ENCODE results near the gene SELP.

The SELP gene

DNA sequence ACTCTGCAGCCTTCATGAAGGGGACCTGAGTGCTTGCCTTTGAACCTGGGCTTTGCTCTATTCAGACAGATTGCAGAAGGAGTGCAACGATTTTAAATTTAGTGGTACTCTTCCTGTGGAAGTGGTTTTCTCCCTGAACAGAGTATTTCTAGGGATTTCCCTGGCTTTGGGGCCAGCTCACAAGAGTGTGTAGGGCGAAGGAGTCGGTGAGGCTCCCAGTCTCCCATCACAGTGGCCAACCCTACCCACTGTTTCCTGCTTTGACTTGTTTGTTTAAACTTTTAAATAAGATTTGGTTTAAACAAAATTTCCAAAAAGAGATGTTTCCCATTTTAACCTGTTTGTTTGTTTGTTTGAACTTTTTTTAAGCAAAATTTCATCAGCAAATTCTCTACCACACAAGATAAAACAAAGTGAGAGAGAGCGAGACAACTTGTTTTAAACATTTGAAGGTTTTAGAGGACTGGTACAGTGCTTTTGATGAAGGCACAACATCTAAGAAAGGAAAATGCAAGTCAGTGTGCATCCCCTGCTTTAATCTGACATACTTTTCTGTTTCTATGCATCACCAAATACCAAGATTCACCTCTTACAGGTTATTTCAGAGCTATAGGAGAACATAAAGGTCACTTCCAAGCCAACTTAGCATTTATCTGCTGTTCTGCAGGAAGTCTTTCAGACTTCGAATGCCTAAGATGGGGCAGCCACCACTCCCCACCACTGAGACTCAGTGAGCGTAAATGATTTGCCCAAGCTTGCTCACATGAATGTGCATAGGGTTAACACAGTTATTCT lies 6.6 kb downstream of the SELP start:
- DNase-seq: no peak

DNA sequence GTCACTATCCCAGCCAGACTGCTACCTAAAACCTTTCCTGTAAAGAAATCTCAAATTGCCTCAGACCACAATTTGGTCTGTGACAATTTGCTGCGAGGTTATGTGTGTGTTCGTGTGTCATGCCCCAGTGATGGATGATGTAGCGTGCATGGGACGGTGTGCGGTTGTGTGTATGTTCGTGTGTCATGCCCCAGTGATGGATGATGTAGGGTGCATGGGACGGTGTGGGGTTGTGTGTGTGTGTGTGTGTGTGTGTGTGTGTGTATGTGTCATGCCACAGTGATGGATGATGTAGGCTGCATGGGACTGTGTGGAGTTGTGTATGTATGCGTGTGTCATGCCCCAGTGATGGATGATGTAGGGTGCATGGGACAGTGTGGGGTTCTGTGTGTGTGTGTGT lies 9.4 kb downstream of the SELP start:
- DNase-seq: no peak

DNA sequence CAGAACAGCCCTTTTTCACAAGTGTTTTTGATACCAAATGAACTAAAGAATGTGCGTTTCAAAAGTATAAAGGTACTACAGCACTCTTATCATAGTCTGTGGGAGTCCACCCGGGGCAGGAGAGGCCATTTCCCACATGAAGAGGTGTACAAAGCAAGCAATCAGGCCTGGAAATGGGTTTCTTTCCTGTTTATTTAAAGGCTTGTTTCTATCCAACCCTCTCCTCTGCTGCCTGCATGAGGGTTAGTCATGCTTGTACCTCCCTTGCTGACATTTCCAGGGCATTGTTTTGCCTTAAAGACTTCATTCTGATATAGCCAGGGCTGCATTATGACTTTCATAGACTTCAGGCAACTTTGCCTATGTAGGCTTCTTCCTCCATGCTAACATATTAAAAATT lies 11.6 kb downstream of the SELP start:
- DNase-seq: no peak

DNA sequence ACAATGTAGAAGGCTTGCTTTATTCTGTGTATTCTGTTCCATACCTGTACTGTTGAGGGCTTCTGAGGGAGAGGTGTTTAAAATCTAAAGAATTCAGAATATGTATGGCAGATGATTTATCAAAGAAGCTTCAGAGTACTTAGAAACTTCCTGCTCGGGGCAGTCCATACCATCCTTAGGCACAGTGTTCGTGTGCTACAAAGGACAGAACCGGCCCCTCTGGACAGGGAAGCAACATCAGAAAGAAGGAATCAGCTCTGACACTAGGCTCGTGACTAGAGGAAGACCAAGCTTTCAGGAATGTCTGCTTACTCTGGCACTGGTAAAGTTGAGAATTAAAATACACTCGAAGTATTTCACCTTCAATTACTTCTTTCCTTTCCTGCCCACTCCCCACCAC lies 14.1 kb downstream of the SELP start:
- no peak for DNase-seq

DNA sequence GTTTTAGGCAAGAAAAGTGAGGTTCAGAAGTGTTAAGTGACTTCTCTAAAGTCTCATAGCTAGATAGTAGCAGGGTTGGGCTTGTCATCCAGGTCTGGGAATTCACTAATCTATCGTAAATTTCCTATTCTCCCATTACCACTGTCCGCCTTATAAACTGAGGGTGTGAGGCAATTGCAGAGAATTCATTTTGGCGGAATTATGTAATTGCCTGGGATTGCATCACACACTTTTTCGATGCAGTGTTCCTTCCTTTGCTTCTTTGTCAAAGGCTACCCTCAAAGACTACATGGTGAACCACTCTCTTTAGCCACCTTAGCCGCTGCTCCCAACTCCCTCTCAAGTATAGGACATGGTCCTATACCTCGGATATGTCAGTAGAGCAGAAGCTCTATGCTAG lies 19.1 kb downstream of the SELP start:
- no peak for DNase-seq

DNA sequence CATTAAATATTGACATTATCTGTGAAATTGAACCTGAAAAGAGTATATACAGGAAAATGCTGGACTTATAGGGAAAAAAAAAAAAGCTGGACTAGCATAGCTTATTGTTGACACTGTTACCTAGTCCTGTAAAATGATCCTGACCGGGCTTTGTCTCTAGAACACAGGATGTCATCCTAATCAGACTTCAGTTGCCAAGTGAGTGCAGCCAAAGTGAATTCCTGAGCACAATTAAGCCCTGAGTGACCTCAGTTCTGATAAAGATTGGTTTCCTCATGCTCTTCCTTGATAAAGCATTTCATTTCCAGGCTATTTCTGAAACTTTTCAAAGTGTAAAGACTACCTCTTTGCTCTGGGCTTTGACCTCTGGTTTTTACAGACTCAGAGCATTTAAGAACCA lies 19.8 kb downstream of the SELP start:
- DNase-seq: no peak

DNA sequence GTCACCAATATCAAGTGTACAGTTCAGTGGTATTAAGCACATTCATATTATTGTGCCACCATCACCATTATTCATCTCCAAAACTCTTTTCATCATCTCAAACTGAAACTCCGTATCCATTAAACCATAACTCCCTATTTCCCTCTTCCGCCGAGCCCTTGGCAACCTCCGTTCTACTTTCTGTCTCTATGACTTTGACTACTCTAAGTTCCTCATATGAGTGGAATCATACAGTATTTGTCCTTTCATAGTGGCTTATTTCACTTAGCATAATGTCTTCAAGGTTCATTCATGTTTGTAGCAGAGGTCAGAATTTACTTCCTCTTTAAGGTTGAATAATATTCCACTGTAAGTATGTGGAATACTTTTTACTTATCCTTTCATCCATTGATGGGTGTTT lies 21.7 kb downstream of the SELP start:
- no peak for DNase-seq

DNA sequence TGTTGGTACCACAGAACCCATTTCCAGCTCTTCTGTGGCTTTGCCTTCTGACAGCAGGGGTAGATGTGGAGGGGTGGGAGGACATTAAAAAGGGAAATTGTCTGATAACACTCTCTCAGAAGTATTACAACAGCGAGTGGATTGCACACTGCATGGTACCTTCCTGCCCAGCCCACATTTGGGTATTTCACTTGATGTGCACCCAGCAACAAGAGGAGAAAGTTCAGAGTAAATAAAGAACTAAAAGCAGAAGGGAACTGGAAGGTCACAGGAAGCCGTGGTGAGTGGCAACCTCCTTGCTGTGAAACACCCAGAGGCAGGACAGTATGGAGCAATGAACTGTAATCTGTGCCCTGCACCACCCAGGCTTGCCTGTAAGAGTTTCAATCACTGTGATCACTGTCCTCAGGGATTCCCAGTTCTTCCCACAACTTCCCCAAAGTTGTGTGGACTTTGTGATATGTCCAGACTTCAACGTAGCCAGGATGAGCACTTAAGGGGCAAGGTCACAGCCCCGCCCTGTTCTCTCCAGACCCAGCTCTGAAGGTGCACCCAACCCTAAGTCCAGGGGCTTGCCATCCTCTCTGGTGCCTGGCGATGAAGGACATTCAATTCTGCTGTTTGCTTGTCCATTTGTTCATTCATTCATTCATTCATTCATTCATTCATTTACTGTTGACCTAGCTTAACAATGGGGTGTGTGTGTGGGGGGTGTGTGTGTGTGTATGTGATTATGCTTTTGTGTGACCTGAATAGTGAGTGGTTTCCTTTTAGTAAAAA lies 25.0 kb downstream of the SELP start:
- peak in 7 of 56 donors; percentile 2 to 21 (median 6) for DNase-seq

DNA sequence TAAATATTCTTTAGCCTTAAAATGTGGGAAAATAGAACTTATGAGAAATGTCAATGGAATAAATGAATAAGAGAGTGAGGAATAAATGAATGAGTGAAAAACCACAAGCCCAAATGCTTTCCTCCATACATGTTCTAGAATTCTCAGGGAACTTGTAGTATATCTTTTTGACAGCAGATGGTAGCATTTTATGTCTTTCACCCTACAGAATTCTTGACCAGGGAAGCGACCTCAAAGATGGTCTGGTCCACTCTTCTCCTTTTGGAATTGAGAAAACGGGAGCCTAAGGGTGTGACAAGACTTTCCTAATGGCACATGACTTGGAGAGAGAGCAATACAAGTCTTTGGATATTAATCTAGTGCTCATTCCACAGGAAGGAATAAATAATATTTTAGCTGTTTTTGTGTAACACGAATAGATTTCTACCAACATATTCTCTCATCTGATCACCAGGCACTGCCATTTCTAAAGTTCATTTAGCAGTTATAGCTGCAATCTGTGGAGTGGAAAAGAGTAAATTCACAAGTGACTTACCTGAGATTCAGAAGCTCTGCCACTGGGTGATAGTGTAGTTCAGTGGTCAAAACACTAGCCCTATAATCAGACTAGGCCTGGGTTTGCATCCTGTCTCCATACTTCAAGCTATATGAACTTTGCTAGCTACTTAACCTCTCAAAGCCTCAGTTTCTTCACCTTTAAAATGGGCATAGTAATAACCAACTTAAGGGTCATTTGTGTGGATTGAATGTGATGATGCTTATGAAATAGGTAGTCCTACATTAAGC lies 28.6 kb downstream of the SELP start:
- peak in 2 of 56 donors; percentile 0 to 38 for DNase-seq

DNA sequence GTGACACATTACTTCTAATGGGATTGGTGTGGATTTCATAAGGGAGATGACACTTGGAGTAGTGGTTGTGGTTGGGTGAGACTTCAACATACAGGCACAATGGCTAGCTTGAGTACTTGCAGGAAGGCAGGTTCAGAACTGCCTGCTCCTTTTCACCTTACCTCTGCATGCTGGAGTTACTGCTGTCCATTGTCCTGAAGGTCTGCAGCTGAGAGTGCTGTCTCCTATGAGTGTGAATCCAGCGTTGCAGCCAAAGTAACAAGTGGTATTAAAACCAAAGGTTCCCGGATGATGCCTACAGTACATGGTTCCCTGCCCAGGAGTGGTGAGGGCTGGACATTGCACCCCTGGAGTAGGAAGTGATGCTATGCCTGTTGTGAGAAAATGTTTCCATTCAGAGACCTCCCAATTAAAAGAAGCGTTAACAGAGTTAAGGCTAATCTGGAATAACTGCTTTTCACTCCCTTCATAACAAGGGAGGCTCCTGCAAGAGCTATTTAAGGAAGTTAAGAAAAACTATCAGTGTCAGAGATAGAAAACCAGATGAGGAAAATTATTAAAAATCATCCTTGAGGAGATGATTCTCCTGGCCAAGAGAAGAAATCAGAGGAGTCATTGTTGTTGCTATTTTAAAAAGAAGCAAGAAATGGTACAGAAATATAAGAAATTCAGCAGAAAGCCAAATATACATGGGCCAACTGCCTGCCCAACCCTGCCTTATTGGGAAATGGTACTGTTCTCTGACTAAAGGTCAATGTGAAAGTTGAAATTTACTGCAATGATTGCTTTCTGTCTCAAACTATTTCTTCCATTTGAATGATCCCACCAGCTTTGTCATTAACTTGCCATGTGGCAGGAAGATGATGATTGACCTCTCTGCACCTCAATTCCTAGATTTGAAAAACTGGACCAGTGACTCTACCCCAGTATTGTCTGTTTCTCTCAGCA lies 33.9 kb downstream of the SELP start:
- DNase-seq: no peak

DNA sequence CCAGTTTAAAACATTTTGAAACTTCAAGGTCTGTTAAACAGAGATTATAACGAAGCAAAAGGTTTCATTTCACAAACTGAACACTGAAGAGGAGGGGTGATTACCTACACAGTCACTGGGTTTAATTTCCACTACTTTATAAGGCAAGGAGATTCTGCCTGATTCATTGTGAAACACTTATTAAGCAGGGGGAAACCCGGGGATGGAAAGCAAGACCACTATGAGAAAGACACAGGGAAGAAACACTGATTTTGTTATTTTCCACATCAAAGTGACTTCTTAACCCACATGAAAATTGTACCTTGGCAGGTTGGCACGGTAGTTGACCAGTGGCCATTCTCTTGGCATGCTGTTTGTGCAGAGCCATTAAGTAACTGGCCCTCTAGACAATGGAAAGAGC lies 35.5 kb downstream of the SELP start:
- DNase-seq: no peak

DNA sequence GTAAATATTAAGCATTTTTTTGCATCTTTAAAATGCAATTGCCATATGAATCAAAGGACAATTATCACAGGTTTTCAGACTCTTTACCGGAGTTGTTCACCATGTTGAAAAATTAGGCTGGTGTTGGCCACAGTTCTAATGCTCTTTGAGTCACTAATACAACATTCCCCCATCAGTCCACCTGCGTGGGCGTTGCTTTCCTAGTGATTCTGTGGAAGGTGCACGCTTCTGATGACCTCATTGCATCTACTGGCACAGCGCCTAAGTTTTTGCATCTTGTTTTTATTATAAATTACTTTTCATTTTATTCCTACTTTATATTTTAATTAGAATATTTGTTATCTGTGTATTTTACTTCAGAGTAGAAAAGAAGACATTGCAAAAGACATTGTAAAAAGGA lies 39.0 kb downstream of the SELP start:
- DNase-seq: no peak

DNA sequence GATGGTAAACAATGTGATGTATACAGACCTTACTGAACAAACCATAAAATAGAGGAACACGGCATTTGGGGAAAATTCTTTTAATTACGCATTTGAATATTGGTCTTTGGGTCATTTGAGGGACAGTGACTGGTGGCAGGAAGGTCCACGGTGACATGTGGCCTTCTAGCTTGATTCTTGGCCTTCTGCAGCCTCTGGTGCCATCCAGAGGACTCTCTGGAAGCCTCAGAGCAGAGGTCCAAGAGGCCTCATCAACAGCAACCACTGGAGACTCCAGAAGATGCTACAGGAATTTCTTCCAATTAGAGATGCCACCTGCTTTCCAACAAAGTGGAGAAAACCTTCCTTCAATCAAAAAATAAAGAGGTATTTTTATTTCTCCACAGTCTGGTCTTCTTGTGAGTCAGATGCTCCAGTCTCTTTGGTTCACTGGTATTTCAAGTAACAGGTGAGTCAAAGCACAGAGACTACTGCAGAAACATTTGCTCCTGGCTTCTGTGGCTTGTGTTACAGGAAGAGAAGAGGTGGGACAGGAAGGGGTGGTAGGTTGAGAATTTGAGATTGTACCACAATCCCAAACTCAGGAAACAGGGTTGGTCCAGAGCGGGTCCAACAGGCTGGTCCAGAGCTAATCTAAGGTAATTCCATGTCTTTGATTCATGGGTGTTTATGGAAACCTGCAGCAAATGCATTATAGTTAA lies 41.0 kb downstream of the SELP start:
- no peak for DNase-seq

DNA sequence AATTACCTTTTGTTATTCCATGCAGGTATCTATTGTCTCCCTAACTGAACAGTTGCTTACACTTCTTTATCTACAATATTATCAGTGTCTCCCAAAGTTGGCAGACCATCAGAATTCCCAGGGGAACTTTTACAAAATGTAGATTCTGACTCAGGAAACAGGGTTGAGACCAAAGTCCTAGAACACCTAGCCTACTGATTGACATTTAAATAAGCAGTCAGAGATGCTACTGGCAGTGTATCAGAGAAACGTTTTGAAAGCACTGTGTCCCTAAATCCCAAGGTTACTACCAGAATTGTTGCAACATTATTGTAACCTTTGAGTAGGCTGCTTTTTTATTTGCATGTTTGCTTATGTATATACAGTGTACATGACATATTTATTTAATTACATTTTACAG lies 41.8 kb downstream of the SELP start:
- no peak for DNase-seq

DNA sequence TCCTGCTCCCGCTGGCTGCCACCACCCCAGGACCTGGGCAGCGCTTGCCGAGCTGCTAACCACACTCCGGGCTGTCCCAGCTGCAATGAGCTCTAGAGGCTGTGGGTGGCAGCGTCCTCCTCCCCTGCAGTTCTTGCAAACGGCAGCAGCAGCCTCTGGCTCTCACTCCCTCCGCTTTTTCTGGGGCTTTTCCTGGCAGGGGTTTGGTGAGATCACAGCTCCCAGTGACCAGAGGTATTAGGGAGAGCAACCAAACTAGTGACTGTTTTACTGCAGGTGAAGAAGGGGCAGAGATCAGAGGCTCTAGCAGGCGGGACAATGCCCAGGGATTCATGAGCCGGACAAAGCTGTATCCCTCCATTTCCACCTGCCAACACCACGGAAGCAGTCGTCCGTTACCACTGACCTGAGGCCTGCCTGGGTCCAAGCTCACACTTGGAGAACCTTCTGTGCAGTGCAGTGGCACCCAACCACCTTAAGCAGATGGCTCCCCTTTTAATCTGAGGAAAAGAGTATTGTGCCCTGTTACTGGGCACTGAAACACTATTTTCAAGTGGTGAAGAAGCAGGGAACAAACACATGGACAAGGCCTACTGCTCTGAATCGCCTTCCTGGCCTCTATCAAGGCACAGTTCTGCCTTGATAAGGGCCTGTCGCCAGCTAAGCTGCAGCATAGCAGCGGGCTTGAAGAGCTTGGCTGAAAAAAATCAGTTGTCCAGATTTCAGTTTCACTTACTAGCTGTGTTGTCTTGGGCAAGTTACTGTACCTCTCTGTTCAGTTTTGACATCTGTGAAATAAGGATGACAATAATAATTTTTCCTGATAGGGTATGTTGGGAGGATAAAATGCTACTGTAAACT lies 43.3 kb downstream of the SELP start, which contains the start of gene F5:
F5 (minus strand) TSS at position 87 of the 861 bp plus-strand sequence. CDS start 95 bp downstream, outside the sequence.
- peak in 51 of 56 donors; percentile 2 to 72 (median 30) for DNase-seq

DNA sequence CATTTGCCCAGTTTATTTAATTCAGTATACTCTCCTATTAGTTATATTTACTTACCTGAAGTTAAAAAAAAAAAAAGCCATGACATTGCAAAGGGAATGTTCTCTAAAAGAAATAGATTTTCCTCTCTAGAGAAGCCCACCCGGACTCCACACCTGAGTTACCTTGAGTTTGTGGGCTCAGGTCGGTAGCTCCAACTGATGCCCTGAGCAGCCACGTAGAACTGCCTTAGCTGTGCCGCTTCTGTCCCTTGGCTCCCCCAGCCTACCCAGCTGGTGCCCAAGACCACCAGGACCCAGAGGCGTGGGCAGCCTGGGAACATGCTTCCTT lies 43.9 kb downstream of the SELP start:
- DNase-seq: no peak

DNA sequence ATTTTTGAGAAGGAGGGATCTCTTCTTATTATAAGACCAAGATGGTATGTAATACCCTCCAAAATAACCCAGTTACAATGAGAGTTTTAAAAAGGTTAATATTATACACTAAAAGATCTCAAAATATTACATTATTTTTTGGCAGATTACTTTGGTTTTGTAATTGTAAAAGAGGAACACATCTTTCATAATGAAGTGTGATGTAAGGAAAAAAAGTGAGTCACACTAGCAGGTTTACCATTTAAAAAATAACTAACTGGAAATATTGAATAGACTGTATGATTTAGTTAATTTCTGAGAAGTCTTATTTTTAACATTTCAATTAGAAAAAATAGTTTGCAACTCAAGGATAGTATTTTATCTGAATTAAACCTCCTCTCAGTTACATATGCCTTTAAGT lies 44.7 kb downstream of the SELP start:
- DNase-seq: no peak

DNA sequence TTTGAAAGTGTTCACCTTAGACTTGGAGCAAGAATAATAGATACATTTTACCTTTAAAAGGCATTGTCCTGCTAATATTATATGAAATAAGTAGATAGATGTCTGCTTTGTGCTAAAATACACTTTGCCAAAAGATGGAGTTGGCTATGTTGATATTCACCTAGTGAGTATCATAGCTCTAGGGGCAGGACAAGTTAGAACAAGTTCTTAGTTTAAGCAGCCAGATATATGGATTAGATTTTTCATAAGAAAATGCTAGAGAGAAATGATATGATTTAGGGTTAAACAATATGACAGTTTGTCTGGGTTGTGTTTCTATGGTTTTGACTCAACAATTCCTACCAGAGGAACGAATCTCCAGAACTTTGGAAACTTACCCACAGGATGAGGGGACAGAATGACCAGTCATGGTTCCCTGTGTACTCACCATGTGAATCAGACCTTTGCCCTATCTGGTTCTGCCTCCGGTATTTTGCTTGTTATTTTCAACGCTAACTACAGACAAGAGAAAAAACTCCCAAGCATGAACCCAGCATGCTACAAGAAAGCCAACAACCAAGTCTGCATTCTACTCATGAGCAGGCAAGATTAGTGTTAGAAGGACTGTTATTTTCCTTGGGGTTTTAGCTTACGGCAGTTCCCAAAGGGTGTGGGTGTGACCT lies 45.3 kb downstream of the SELP start:
- DNase-seq: no peak
